Nephron progenitor cell (in vitro differentiated cells): Measurements from ENCODE around the gene CGB7.
"Not testable (repeated sequence)": the region's sequence is repeated elsewhere in the genome, so short reads cannot be mapped to it uniquely, and the experiment has no call there.

Source experiments
- DNase-seq: peaks from one replicate; pipeline ENCODE4 v3.0.0; 2021
- H3K27ac Mint-ChIP-seq: 2 replicates; pipeline ENCODE4 v1.8.0; 2021; ENCODE audit warnings: mild to moderate bottlenecking, moderate library complexity, mixed read lengths
- H3K27me3 Mint-ChIP-seq: 2 replicates; pipeline ENCODE4 v1.8.0; 2021; ENCODE audit warnings: mild to moderate bottlenecking, low read depth, mixed read lengths; ENCODE audit not compliant: poor library complexity
- H3K36me3 Mint-ChIP-seq: 2 replicates; pipeline ENCODE4 v1.8.0; 2021; ENCODE audit warnings: low read depth, mixed read lengths
- H3K4me1 Mint-ChIP-seq: 2 replicates; pipeline ENCODE4 v1.8.0; 2021; ENCODE audit warnings: mixed read lengths
- H3K4me3 Mint-ChIP-seq: 2 replicates; pipeline ENCODE4 v1.8.0; 2021; ENCODE audit warnings: mild to moderate bottlenecking, moderate library complexity, mixed read lengths
- H3K9me3 Mint-ChIP-seq: 2 replicates; pipeline ENCODE4 v1.8.0; 2021; ENCODE audit warnings: mild to moderate bottlenecking, moderate library complexity, mixed read lengths
- CTCF ChIP-seq: fragments of 200-600 bp; sonication (generic); IDR thresholded peaks from 2 replicates; pipeline ENCODE4 v1.5.0; 2021; ENCODE audit warnings: antibody characterized with exemption

CGB7 gene

GRCh38 chr19:49036815-49037214, 20.7 kb downstream of the CGB7 start, which contains the start of gene CGB1:
Gene CGB1, minus strand, starts transcription at chr19:49036895. Its CDS starts 184 bp downstream, at chr19:49036711.
- not testable (repeated sequence) for H3K36me3 Mint-ChIP-seq, H3K4me3 Mint-ChIP-seq, H3K27ac Mint-ChIP-seq, H3K4me1 Mint-ChIP-seq, DNase-seq, H3K9me3 Mint-ChIP-seq
- peak; percentile 30 for TF ChIP-seq CTCF
- peaks cover 15% of the 10 kb centered on the region for H3K27me3 Mint-ChIP-seq

- H3K9me3 Mint-ChIP-seq, H3K4me3 Mint-ChIP-seq, H3K36me3 Mint-ChIP-seq, H3K27ac Mint-ChIP-seq, H3K4me1 Mint-ChIP-seq: not testable (repeated sequence)
- peak; percentile 34 for DNase-seq
- TF ChIP-seq CTCF: peak; percentile 45
- peaks cover 33% of the 10 kb centered on the region for H3K27me3 Mint-ChIP-seq
Measured at GRCh38 chr19:49031642-49032301, 25.8 kb downstream of the CGB7 start, which contains the start of gene CGB2. Gene CGB2, plus strand, starts transcription at chr19:49031890. Its CDS starts 206 bp downstream, at chr19:49032096.

GRCh38 chr19:49030323-49030722, 27.2 kb downstream of the CGB7 start:
- DNase-seq, H3K9me3 Mint-ChIP-seq, H3K4me1 Mint-ChIP-seq, H3K4me3 Mint-ChIP-seq, H3K27ac Mint-ChIP-seq, H3K36me3 Mint-ChIP-seq: not testable (repeated sequence)
- H3K27me3 Mint-ChIP-seq: peaks cover 33% of the 10 kb centered on the region

- H3K4me3 Mint-ChIP-seq, H3K9me3 Mint-ChIP-seq, DNase-seq, H3K36me3 Mint-ChIP-seq, H3K27ac Mint-ChIP-seq, H3K4me1 Mint-ChIP-seq: not testable (repeated sequence)
- H3K27me3 Mint-ChIP-seq: peaks cover 33% of the 10 kb centered on the region
Measured at GRCh38 chr19:49029749-49030148, 27.8 kb downstream of the CGB7 start.

GRCh38 chr19:49028686-49029085, 28.9 kb downstream of the CGB7 start:
- H3K9me3 Mint-ChIP-seq, H3K4me3 Mint-ChIP-seq, DNase-seq, H3K4me1 Mint-ChIP-seq, H3K27ac Mint-ChIP-seq, H3K36me3 Mint-ChIP-seq: not testable (repeated sequence)
- H3K27me3 Mint-ChIP-seq: peaks cover 29% of the 10 kb centered on the region

- peaks cover 19% of the 10 kb centered on the region for H3K27me3 Mint-ChIP-seq
Measured at GRCh38 chr19:49025599-49025998, 31.9 kb downstream of the CGB7 start.

GRCh38 chr19:49025088-49025487, 32.5 kb downstream of the CGB7 start:
- DNase-seq, H3K36me3 Mint-ChIP-seq, H3K27ac Mint-ChIP-seq, H3K9me3 Mint-ChIP-seq, H3K4me3 Mint-ChIP-seq: not testable (repeated sequence)
- H3K27me3 Mint-ChIP-seq: peaks cover 21% of the 10 kb centered on the region
- peaks cover 17% of the 10 kb centered on the region for H3K4me1 Mint-ChIP-seq

More at GRCh38 chr19:49025599-49025998, 31.9 kb downstream of the CGB7 start:
- not testable (repeated sequence) for H3K27ac Mint-ChIP-seq, H3K9me3 Mint-ChIP-seq, H3K4me3 Mint-ChIP-seq, DNase-seq, H3K36me3 Mint-ChIP-seq
- peaks cover 12% of the 10 kb centered on the region for H3K4me1 Mint-ChIP-seq

GRCh38 chr19:49024233-49024632, 33.3 kb downstream of the CGB7 start, which contains the start of gene CGB3:
Gene CGB3, minus strand, starts transcription at chr19:49024333. Its CDS starts 362 bp downstream, at chr19:49023971.
- not testable (repeated sequence) for H3K27ac Mint-ChIP-seq, H3K4me3 Mint-ChIP-seq, H3K36me3 Mint-ChIP-seq, DNase-seq, H3K9me3 Mint-ChIP-seq
- peaks cover 21% of the 10 kb centered on the region for H3K27me3 Mint-ChIP-seq
- peaks cover 23% of the 10 kb centered on the region for H3K4me1 Mint-ChIP-seq

- TF ChIP-seq CTCF: no peak
- H3K4me1 Mint-ChIP-seq: peaks cover 28% of the 10 kb centered on the region
- H3K27ac Mint-ChIP-seq: no peak overlapping the region
- DNase-seq: no peak
- no peaks in the 10 kb centered on the region for H3K9me3 Mint-ChIP-seq
- H3K36me3 Mint-ChIP-seq: no peaks in the 10 kb centered on the region
- H3K4me3 Mint-ChIP-seq: no peak overlapping the region
- peaks cover 38% of the 10 kb centered on the region for H3K27me3 Mint-ChIP-seq
Measured at GRCh38 chr19:49022116-49022515, 35.4 kb downstream of the CGB7 start.
